DMS53 (cell line): ENCODE data around the gene MARS1.
"Not testable (repeated sequence)": the region's sequence is repeated elsewhere in the genome, so short reads cannot be mapped to it uniquely, and the experiment has no call there.

Experiments used
- DNase-seq: peaks from one replicate; lab custom pipeline; 2025; lab: John Stamatoyannopoulos, UW

The MARS1 gene

GRCh38 chr12:57487597-57488401 lies at the start of gene MARS1:
TSS of gene MARS1 (plus strand) at chr12:57488068. CDS start at chr12:57488091, 23 bp downstream.
- DNase-seq: peak; percentile 100

GRCh38 chr12:57438400-57438799 lies 49.5 kb upstream of the MARS1 start:
- DNase-seq: no peak

- peak; percentile 52 for DNase-seq
Observed at GRCh38 chr12:57439762-57440266, 48.1 kb upstream of the MARS1 start.

GRCh38 chr12:57441393-57441792 lies 46.5 kb upstream of the MARS1 start:
- not testable (repeated sequence) for DNase-seq

GRCh38 chr12:57441846-57442427 lies 45.9 kb upstream of the MARS1 start:
- no peak for DNase-seq

- not testable (repeated sequence) for DNase-seq
Observed at GRCh38 chr12:57444337-57444736, 43.5 kb upstream of the MARS1 start.

GRCh38 chr12:57444744-57445143 lies 43.1 kb upstream of the MARS1 start:
- DNase-seq: no peak

DNA sequence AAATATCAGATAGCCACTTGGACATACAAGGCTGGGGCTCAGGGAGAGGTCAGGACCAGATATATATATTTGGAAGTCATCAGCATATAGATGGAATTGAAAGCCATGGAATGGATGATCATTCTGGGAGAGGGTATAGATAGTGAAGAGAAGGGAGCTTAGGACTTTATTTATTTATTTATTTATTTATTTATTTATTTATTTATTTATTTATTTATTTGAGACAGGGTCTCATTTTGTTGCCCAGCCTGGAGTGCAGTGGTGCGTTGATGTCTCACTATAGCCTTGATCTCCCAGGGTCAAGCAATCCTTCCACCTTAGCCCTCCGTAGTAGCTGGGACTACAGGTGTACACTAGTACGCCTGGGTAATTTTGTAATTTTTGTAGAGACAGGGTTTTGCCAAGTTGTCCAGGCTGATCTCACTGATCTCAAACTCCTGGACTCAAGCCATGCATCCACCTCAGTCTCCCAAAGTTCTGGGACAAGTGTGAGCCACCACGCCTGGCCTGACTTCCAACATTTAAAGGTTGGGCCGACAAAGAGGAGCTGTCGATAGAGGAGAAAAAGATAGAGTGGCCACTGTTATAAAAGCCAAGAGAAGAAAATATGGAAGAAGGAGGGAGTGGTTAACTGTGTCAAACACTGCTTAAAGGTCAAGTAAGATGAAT lies 41.4 kb upstream of the MARS1 start:
- no peak for DNase-seq

- no peak for DNase-seq
Observed at GRCh38 chr12:57448669-57449068, 39.2 kb upstream of the MARS1 start.

GRCh38 chr12:57449375-57449774 lies 38.5 kb upstream of the MARS1 start:
- DNase-seq: no peak

DNA sequence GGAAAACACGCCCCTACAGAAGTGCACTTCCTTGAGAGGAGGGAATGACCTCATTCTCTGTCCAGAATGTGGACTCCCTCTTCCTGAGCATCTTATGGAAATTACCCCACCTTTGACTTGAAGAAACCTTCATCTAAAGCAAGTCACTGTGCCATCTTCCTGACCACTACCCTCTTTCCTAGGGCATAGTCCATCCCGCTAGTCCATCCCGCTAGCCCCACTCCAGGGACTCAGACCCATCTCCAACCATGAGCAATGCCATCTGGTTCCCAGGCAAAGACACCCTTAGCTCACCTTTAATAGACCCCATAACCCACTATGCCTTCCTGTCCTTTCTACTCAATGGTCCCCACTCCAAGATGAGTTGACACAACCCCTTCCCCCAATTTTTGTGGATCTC lies 37.8 kb upstream of the MARS1 start:
- DNase-seq: no peak

DNA sequence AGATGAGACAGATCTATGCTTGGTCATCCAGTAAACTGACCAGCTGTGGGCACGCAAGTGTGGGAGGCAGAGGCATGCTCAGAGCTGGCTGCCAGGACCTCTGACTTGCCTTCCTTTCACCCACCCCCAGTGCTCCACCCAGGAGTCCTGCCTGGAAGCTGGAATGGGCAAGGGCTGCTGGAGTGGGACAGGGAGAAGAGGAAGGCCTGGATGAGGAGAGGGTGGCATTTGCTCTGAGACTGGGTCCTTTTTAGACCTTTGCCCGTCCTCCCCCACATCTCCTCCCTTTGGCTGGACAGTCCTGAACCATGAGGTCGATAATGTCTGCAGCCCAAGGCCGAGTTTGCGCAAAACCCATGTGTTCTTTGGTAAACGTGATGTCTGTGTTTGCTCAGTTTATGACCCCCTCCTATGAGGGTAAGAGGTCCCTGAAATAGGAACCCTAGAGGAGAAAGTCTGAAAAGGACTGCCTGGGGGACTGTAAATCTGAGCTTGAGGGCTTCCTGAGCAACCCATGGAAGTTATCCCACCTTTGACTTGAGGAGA lies 36.6 kb upstream of the MARS1 start:
- DNase-seq: no peak

GRCh38 chr12:57452181-57452936 lies 35.5 kb upstream of the MARS1 start:
- DNase-seq: peak; percentile 37

DNA sequence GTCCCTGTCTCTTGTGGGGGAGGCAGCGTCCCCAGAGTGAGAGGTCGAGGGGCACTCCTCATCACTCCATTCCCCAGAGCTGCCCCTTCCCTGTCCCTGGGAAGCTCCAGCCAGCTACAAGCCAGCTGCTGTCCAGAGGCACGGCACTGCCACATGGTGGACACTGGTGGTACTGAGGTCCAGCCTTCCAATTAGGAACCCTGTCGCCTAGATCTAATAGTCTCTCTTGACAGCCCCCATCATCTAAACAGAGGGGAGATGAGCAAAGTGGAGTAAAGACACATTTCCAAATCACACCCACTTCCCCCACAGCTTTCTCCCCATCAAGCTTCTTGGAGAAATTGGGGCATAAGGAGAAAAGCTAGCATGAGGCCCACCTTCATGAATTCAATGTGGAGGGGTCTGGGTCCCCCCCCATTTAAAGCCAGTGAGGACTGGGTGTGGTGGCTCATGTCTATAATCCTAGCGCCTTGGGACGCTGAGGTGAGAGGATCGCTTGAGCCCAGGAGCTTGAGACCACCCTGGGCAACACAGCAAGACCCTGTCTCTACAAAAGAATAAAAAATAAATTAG lies 34.8 kb upstream of the MARS1 start:
- DNase-seq: peak; percentile 88

- DNase-seq: no peak
Observed at GRCh38 chr12:57454213-57454565, 33.7 kb upstream of the MARS1 start.

- DNase-seq: peak; percentile 69
Observed at GRCh38 chr12:57454566-57455373, 33.1 kb upstream of the MARS1 start, which contains the start of gene INHBE. TSS of gene INHBE (plus strand) at chr12:57455307. CDS start at chr12:57455537, 230 bp downstream.

DNA sequence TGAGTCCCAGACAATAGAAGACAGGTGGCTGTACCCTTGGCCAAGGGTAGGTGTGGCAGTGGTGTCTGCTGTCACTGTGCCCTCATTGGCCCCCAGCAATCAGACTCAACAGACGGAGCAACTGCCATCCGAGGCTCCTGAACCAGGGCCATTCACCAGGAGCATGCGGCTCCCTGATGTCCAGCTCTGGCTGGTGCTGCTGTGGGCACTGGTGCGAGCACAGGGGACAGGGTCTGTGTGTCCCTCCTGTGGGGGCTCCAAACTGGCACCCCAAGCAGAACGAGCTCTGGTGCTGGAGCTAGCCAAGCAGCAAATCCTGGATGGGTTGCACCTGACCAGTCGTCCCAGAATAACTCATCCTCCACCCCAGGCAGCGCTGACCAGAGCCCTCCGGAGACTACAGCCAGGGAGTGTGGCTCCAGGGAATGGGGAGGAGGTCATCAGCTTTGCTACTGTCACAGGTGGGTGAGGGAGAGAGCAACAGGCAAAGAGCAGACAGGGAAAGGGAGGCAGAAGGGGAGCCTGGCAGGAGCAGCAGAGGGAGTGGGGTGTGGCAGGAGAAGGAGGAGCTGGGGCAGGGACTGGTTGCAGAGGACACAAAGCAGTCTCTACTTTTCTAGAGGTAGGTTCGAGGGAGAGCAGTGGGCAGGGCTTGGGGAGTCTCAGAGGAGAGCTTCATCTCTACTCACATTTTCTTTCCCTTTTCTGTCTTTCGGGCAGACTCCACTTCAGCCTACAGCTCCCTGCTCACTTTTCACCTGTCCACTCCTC lies 32.3 kb upstream of the MARS1 start:
- DNase-seq: peak; percentile 69

- DNase-seq: peak; percentile 76
Observed at GRCh38 chr12:57456145-57456700, 31.6 kb upstream of the MARS1 start.

- no peak for DNase-seq
Observed at GRCh38 chr12:57456737-57457490, 31.0 kb upstream of the MARS1 start.
